ENCODE measurements around the gene ATP8B4. TPM values are rescaled to one million over a fixed set of nuclear protein-coding genes. Genes with fewer than 3 reads are reported as not detected.

The ATP8B4 gene
- total and polyA plus RNA-seq, 2 of the 8 experiments (the other 6 are each of a cell fraction or from before 2014, with no cell fraction given) = 0.17 to 0.24 TPM

DNA sequence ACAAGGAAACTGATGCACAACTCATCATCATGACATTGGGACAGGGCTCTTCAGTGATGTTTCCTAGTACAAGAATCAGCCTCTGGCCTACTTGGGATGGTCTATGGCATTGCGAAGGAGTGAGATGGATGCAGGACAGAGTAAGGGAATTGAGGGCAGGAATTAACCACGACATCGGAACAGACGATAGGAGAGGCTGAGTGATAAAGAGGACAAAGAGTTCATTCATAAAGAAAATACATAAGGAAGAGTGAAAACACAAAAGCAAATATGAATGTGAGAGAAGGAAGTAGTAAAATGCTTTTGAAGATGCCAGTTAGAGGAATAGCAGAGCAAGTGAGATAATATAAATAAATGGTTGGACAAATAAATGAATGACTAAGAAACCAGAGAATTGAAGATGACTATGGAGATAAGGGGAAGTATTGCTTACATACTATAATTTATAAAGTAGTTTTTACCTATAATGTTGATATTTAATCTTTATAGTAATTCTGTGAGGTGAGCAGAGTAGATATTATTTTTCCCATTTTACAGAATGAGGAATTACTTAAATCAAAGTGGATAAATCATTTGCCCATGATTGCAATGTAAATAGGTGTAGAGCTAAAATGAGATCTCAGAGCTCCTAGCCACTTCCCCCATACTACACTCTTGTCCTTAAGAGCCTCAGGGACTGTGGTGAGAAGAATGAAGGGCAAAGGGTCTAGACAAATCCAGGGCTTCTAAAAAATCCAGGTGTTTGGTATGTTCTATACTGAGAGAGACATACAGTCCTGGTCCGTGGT, 294.9 kb downstream of the ATP8B4 start (continued):
- TF ChIP-seq KDM4A (IDR thresholded peaks at IDR 0.05; ENCODE audit: low read depth, low read length, severe bottlenecking) (no peak), KDM5A (IDR thresholded peaks at IDR 0.05; ENCODE audit: low read length) (no peak), ASH2L (IDR thresholded peaks at IDR 0.05; ENCODE audit: low read length) (no peak), JUN (IDR thresholded peaks at IDR 0.05; ENCODE audit: low read depth, low read length) (no peak)
